Smooth muscle cell (in vitro differentiated cells): ENCODE measurements around the gene MAPK1. TPM values are rescaled to one million over a fixed set of nuclear protein-coding genes. Genes with fewer than 3 reads are reported as not detected.
"Not testable (repeated sequence)": the region's sequence is repeated elsewhere in the genome, so short reads cannot be mapped to it uniquely, and the experiment has no call there.

Source experiments
- DNase-seq: peaks from one replicate; lab custom pipeline; 2025; ENCODE audit not compliant: unreplicated experiment; lab: John Stamatoyannopoulos, UW
- H2AFZ ChIP-seq: fragments of 200-600 bp; sonication (generic); 2 replicates; pipeline ENCODE4 v1.6.0; 2016; ENCODE audit warnings: antibody characterized with exemption, low read depth, mild to moderate bottlenecking
- H3F3A ChIP-seq: fragments of 200-600 bp; sonication (generic); 2 replicates; pipeline ENCODE4 v1.6.0; 2017; ENCODE audit warnings: antibody characterized with exemption, low read depth
- H3K27ac ChIP-seq: fragments of 200-600 bp; sonication (generic); 2 replicates; pipeline ENCODE4 v1.5.1; 2016; ENCODE audit warnings: low read depth, mild to moderate bottlenecking
- H3K27me3 ChIP-seq: fragments of 200-600 bp; sonication (generic); 2 replicates; pipeline ENCODE4 v1.6.1; 2016; ENCODE audit warnings: low read depth, mild to moderate bottlenecking
- H3K36me3 ChIP-seq: fragments of 200-600 bp; sonication (generic); 2 replicates; pipeline ENCODE4 v1.5.1; 2016; ENCODE audit warnings: low read depth
- H3K4me1 ChIP-seq: fragments of 200-600 bp; sonication (generic); 2 replicates; pipeline ENCODE4 v1.5.1; 2016; ENCODE audit warnings: low read depth
- H3K4me2 ChIP-seq: fragments of 200-600 bp; sonication (generic); 2 replicates; pipeline ENCODE4 v1.6.0; 2016; ENCODE audit warnings: mild to moderate bottlenecking
- H3K4me3 ChIP-seq: fragments of 200-600 bp; sonication (generic); 2 replicates; pipeline ENCODE4 v1.5.1; 2016; ENCODE audit warnings: mild to moderate bottlenecking
- H3K79me2 ChIP-seq: fragments of 200-600 bp; sonication (generic); 2 replicates; pipeline ENCODE4 v1.6.0; 2016; ENCODE audit warnings: low read depth, mild to moderate bottlenecking
- H3K9ac ChIP-seq: fragments of 200-600 bp; sonication (generic); 2 replicates; pipeline ENCODE4 v1.6.0; 2016; ENCODE audit warnings: low read depth
- H3K9me3 ChIP-seq: fragments of 200-600 bp; sonication (generic); replicated peaks from 2 replicates; pipeline ENCODE4 v1.5.1; 2016; ENCODE audit warnings: low read depth
- H4K20me1 ChIP-seq: fragments of 200-600 bp; sonication (generic); 2 replicates; pipeline ENCODE4 v1.6.0; 2016; ENCODE audit warnings: low read depth
- WGBS: methylation state at CpG from one replicate; pipeline ENCODE4 v1.1.7; 2016; ENCODE audit warnings: low lambda C conversion rate; 5-methylcytosine and 5-hydroxymethylcytosine counted together
- polyA plus RNA-seq: library from polyadenylated mRNA; unstranded; fragments of >200 nt; fragmentation: Nextera tagmentation; extraction: Ambion mirVana; gene quantifications from 2 replicates; pipeline ENCODE4 v1.2.1, GENCODE V29; 2016
- total RNA-seq: library from RNA; depleted of rRNA; stranded (reverse); fragments of >200 nt; gene quantifications from 2 replicates; pipeline ENCODE4 v1.2.3, GENCODE V29; 2014
- TF ChIP-seq, protein P1 (sequence below): fragments of 200-600 bp; sonication (generic); IDR thresholded peaks from 2 replicates; pipeline ENCODE4 v1.5.1; 2017; ENCODE audit warnings: borderline replicate concordance, mild to moderate bottlenecking, antibody characterized with exemption; ENCODE audit not compliant: insufficient read depth, poor library complexity, severe bottlenecking

MAPK1 gene
- total and polyA plus RNA-seq, 2 experiments from 2014 or later = 57.1 to 62.3 TPM

DNA sequence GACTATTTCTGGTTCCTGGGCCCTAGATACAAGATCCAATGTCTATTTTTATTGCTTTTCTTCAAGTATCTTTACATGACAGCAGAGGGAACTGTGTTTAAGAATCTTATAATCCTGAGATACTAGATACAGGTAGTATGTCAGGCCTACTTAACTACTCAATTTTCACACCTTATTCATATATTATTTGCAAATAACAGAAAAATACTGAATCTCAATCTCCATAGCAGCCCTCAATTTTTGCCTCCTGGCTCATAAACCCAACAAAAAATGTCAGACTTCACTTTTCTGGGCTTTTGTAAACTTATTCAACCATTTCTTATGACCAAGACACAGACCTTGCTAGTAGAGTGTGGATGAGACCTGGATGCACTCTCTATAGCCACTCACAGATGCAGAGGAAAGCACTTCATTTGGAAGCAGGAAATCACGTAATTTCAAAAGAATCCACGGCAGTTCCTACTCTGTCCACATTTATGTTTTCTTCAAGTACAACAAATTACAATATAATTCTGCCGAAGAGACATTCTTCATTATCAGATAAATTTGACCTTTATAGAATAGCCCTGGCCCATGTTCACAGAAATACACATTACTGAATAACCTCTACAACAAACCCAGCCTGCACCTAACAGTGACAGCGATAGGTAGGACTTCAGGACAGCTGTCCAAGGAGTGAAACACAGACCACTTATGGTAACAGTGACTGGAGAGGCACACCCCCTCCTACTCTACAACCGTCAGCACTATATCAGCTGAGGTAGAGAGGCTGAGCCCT is 69.8 kb downstream of the MAPK1 start:
- no peak for DNase-seq
- whole genome bisulfite sequencing = 97% methylated on average over 5 of the region's 5 CpGs
- no peak overlapping the region for H3K4me3 ChIP-seq
- no peak overlapping the region for H3K4me2 ChIP-seq
- no peaks in the 10 kb centered on the region for H3K4me1 ChIP-seq
- H3K9ac ChIP-seq = no peak overlapping the region
- peaks cover 12% of the 10 kb centered on the region for H4K20me1 ChIP-seq
- no peaks in the 10 kb centered on the region for H3F3A ChIP-seq
- no peak overlapping the region for H2AFZ ChIP-seq
- H3K79me2 ChIP-seq = peaks cover 4% of the 10 kb centered on the region
- peaks cover 24% of the 10 kb centered on the region for H3K36me3 ChIP-seq
- no peak overlapping the region for H3K27ac ChIP-seq
- no peaks in the 10 kb centered on the region for H3K27me3 ChIP-seq
- H3K9me3 ChIP-seq = no peaks in the 10 kb centered on the region
- TF ChIP-seq, protein P1, sequence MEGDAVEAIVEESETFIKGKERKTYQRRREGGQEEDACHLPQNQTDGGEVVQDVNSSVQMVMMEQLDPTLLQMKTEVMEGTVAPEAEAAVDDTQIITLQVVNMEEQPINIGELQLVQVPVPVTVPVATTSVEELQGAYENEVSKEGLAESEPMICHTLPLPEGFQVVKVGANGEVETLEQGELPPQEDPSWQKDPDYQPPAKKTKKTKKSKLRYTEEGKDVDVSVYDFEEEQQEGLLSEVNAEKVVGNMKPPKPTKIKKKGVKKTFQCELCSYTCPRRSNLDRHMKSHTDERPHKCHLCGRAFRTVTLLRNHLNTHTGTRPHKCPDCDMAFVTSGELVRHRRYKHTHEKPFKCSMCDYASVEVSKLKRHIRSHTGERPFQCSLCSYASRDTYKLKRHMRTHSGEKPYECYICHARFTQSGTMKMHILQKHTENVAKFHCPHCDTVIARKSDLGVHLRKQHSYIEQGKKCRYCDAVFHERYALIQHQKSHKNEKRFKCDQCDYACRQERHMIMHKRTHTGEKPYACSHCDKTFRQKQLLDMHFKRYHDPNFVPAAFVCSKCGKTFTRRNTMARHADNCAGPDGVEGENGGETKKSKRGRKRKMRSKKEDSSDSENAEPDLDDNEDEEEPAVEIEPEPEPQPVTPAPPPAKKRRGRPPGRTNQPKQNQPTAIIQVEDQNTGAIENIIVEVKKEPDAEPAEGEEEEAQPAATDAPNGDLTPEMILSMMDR = no peak

DNA sequence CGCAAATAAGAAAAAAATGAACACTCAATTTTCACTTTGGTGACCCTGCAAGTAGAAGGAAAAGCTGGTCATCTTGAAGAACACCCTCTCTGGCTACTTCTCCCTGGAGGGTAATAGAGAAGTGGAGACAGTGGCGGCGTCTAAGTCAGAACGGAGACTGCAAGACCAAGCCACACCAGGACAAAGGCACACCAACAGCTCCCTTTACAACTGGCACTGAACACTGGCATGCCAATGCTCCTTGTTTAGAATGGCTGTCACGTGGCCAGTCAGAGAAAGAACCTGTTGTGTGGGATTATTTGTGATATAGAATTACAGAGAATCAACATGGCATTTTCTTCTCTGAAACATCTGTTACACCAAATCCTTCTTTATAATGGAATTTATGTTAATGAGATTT is 70.6 kb downstream of the MAPK1 start:
- TF ChIP-seq, protein P1 = no peak
- Histone ChIP-seq H4K20me1 (peaks cover 13% of the 10 kb centered on the region), H3K27ac (no peak overlapping the region), H3K4me2 (no peak overlapping the region), H3K79me2 (peaks cover 4% of the 10 kb centered on the region), H3K9me3 (no peaks in the 10 kb centered on the region), H3K27me3 (no peaks in the 10 kb centered on the region), H3K4me3 (no peak overlapping the region), H2AFZ (no peak overlapping the region), H3K4me1 (no peaks in the 10 kb centered on the region), H3K9ac (no peak overlapping the region), H3K36me3 (peaks cover 23% of the 10 kb centered on the region), H3F3A (no peaks in the 10 kb centered on the region)
- WGBS = 84% methylated on average over 5 of the region's 5 CpGs
- DNase-seq = no peak

DNA sequence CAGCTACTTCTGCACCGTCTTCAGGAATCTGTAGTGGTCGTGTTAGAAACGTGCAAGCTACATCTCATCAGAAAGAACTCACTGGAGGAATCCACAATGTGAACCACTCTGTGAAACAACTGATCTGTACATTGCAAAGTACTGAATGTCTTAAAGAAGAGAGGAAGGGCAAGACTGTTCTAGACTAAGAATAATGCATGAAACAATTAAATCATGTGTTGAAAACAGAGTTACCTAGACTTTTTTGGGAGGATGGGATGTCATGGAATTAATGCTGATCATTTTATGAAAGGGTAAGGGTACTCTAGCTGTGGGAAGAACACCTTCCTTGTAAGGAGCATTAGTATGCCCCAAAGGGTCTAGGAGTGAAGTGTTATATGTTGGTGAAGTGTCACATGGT is 71.2 kb downstream of the MAPK1 start:
- WGBS = 94% methylated on average over 3 of the region's 3 CpGs
- no peak for DNase-seq
- H3K79me2 ChIP-seq = peaks cover 4% of the 10 kb centered on the region

DNA sequence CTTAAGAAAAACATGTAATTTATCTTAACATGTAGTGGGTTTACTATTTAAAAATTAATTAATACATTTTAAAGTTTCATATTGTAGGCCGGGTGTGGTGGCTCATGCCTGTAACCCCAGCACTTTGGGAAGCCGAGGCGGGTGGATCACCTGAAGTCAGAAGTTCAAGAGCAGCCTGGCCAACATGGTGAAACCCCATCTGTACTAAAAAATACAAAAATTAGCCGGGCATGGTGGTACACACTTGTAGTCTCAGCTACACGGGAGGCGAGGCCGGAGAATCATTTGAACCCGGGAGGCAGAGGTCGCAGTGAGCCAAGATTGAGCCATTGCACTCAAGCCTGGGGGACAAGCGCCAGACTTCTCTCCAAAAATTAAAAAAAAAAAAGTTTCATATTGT is 73.7 kb downstream of the MAPK1 start:
- H3K9me3 ChIP-seq, H2AFZ ChIP-seq, DNase-seq, H3K4me1 ChIP-seq, H3K4me2 ChIP-seq, H3K79me2 ChIP-seq, H3F3A ChIP-seq, H3K27me3 ChIP-seq, H3K4me3 ChIP-seq, H3K9ac ChIP-seq, H3K27ac ChIP-seq: not testable (repeated sequence)
- H4K20me1 ChIP-seq = peaks cover 28% of the 10 kb centered on the region
- H3K36me3 ChIP-seq = peaks cover 11% of the 10 kb centered on the region
- WGBS = 97% methylated on average over 10 of the region's 10 CpGs

More for the DNA sequence above, 71.2 kb downstream of the MAPK1 start:
- H2AFZ ChIP-seq = no peak overlapping the region
- H3K4me1 ChIP-seq = no peaks in the 10 kb centered on the region
- no peaks in the 10 kb centered on the region for H3F3A ChIP-seq
- no peak overlapping the region for H3K4me2 ChIP-seq
- H3K9me3 ChIP-seq = no peaks in the 10 kb centered on the region
- TF ChIP-seq, protein P1 = no peak
- H4K20me1 ChIP-seq = peaks cover 18% of the 10 kb centered on the region
- no peak overlapping the region for H3K4me3 ChIP-seq
- peaks cover 19% of the 10 kb centered on the region for H3K36me3 ChIP-seq
- no peak overlapping the region for H3K9ac ChIP-seq
- H3K27me3 ChIP-seq = no peaks in the 10 kb centered on the region
- H3K27ac ChIP-seq = no peak overlapping the region
